HG03108 (cell line): ENCODE data around the gene TNRC6C.
"Not testable (repeated sequence)": the region's sequence is repeated elsewhere in the genome, so short reads cannot be mapped to it uniquely, and the experiment has no call there.

ENCODE experiments used
- ATAC-seq: cut with Tn5 transposase; IDR thresholded peaks from one replicate; pipeline ENCODE4 v1.9.1; 2021; ENCODE audit warnings: moderate library complexity; ENCODE audit not compliant: unreplicated experiment

The TNRC6C gene

DNA sequence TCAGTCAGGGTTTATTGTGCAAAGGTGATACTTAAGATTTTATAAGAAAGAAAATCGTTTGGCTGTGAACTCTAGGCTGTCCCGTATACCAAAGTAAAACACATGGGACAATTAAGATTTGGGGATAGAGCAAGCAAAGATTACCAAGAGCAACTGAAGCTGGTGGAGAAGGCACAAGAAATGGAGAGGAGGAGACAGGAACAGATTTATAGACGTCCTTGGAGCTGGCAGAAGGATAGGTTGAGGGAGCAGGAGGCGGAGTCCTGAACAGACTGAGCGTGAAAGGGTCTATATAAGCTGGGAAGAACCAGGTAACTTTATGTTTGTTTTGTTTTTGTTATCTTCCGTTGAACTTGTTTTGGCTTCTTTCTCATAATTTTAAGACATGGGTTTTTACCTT is 3.8 kb downstream of the TNRC6C start:
- no peak for ATAC-seq

DNA sequence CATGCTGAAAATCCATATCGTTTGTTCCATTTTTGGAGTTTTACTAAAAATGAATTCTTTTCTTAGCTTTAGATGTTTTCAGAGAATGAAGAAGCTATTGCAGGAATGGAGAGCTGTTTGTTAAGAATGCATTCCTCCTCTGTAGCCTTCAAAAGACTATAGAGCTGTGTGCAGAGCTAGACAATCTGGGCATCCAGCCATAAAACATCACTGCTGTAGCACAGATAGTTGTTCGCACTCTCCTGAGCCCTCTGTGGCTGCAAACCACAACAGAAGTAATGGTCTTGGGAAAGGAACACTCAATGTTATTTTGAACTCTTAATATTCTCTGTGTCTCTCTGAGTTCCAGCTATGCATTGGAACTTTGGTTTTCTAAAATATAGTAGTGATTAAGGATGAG is 4.9 kb downstream of the TNRC6C start:
- ATAC-seq: no peak

- ATAC-seq: no peak
These were observed 6.8 kb downstream of the TNRC6C start for GRCh38 chr17:77965352-77965751.

DNA sequence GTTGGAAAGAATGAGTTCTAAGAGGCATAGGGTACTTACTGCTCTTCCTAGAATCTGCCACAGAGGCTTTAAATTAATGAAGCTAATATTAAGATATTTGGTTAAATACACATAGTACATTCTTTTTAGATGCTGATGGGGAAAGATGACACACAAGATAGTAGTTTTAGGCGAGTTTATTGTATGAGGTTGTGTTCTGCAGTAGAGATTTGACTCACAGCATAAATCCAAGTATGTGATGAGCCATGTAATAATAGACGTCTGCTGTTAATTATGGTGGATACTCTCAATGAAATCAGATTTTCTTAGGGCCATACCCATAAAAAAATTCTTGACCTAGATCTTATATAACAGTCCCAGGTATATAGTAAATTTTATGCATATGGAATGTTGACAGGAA is 8.0 kb downstream of the TNRC6C start:
- no peak for ATAC-seq

GRCh38 chr17:77968788-77969187 is 10.3 kb downstream of the TNRC6C start:
- ATAC-seq: no peak

GRCh38 chr17:77972271-77972670 is 13.8 kb downstream of the TNRC6C start:
- ATAC-seq: not testable (repeated sequence)

- ATAC-seq: no peak
These were observed 15.4 kb downstream of the TNRC6C start for GRCh38 chr17:77973953-77974352.

- no peak for ATAC-seq
These were observed 15.9 kb downstream of the TNRC6C start for GRCh38 chr17:77974396-77974795.

DNA sequence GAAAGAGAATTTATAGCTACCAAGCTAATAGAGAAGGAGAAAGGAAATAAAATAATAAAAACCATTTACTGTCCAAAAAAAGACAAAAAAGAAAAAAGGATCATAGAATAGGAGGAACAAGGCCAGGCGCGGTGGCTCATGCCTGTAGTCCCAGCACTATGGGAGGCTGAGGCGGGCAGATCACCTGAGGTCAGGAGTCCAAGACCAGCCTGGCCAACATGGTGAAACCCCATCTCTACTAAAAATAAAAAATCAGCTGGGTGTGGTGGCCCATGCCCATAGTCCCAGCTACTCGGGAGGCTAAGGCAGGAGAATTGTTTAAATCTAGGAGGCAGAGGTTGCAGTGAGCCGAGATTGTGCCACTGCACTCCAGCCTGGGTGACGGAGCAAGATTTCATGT is 23.9 kb downstream of the TNRC6C start:
- not testable (repeated sequence) for ATAC-seq

- no peak for ATAC-seq
These were observed 31.8 kb downstream of the TNRC6C start for GRCh38 chr17:77990301-77990700.

- not testable (repeated sequence) for ATAC-seq
These were observed 35.2 kb downstream of the TNRC6C start for GRCh38 chr17:77993735-77994134.

GRCh38 chr17:77995146-77995852 is 36.8 kb downstream of the TNRC6C start:
- no peak for ATAC-seq

DNA sequence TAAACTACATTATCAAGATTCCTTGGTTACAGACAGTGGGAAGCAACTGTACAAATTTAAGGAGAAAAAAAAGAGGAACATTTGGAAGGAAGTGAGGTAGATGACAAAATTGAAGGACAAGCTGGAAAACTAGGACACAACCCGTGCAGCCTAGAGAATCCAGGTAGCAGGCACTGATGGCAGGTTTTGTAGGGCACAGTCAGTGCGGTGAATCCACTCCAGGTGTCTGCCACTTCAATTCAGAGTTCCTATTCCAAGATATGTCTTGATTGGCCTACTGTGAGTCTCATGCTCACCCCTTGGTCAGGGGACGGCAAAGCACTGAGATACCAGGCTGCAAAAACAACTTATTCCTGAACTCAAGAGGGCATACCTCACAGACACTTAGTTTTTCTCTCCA is 37.8 kb downstream of the TNRC6C start:
- no peak for ATAC-seq

DNA sequence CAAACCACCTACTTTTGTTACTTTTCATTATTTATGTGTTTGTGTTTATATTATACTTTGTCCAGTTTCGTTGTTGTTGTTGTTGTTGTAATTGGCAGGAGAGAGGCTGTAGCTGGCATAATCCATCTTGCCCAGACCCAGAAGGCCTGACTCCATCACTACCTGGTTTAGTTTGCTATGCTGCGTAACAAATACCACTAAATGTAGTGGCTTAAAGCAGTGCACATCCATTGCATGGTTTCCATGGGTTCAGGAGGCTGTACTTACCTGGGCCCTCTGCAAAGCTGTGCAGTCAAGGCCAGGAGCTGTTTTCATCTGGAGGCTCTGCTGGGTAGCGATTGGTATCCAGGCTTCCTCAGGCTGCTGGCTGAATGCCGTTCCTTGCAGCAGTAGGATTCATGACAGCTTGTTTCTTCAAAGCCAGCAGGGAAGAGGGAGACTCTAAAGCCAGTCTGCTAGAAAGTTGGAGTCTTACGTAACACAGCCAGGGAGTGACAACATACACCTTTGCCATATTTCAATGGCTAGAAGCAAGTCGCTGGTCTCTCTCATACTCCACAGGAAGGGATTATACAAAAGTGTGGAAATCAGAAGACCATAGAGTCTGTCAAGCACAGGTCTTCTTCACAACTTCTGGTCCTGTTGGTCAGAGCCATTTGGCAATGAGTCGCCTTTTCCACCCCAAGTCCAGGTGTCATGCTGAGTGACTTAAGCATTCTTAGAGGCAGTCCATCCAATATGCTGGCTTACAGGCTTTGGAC is 41.1 kb downstream of the TNRC6C start:
- no peak for ATAC-seq

DNA sequence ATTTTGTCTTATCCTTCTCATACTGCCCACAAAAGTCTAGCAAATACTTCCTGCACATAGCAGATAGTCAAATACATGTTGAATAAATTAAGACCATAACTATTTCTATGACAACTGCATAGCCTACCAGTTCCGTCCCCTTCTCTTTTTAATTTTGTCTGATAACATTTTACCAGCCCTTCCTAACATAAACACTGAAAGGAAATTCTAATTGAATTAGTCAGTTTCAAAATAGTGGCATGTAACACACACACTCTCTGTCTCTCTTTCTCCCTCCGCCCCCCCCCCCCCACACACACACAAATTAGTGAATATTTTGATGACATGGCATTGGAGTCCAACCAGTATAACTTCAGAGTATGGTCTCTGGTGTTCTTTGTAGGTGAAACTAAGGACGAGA is 41.8 kb downstream of the TNRC6C start:
- no peak for ATAC-seq

DNA sequence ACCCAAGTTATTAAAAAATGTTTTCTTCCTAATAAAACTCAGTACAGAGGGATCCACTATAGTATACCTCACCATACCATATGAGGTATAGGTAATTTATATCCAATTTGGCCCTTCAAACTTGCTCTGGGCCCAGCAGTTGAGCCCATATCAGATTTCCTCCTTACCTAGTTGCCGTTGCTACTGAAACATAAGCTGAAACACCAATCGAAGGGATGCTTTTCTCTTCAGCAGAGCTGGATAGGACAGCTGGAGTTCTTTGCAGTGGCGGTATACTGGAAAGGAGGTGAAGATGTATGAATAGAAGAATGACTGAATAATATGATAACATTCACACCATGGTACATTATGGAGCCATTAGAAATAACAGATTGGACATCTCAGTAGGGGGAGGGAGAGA is 42.7 kb downstream of the TNRC6C start:
- ATAC-seq: no peak

- ATAC-seq: no peak
These were observed 43.1 kb downstream of the TNRC6C start for GRCh38 chr17:78001612-78002011.

DNA sequence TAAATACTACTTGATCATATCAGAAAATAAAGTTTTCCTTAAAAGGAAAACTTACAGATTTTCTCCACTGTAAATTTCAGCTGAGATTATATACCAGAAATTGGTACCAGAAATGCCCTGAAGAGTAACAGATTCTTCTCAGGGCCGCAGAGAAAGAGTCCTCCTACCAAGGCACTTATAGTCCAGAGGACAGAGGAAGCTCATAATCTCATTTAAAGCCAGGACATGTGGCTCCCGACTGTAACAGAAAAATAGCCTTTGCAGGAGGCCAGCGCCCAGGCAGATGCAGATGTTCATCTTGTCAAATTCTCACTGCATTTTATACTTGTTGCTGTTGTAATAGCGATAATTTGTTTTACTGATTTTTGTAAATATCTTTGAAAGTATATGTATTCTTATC is 43.7 kb downstream of the TNRC6C start:
- ATAC-seq: no peak

- no peak for ATAC-seq
These were observed 47.1 kb downstream of the TNRC6C start for GRCh38 chr17:78005452-78006171.

- no peak for ATAC-seq
These were observed 47.8 kb downstream of the TNRC6C start for GRCh38 chr17:78006338-78006737.

DNA sequence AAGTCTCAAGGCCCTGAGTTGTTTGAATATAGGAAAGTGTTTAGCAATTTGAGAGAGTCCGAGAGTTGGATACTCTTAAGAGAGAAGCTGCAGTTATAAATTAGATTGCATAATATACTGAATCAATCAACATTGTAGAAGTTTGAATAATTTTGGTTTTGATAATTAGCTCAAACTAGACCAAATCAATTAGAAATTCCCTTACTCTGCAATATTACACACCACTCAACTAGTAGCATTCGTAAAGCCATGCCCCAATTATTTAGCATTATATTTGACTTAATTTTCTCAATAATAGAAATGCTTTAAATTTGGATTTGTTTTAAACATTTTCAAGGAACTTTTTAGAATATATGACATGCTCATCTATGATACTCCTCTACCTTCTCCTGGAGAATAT is 49.1 kb downstream of the TNRC6C start:
- no peak for ATAC-seq

- no peak for ATAC-seq
These were observed 52.3 kb downstream of the TNRC6C start for GRCh38 chr17:78010759-78011158.
